HG02798 (cell line): ENCODE data around the gene TUT4.

Experiments
- ATAC-seq: cut with Tn5 transposase; IDR thresholded peaks from one replicate; pipeline ENCODE4 v1.9.1; 2021; ENCODE audit warnings: mild to moderate bottlenecking; ENCODE audit not compliant: unreplicated experiment, poor library complexity

The TUT4 gene

GRCh38 chr1:52423055-52423454, 129.8 kb downstream of the TUT4 start:
- ATAC-seq = no peak

DNA sequence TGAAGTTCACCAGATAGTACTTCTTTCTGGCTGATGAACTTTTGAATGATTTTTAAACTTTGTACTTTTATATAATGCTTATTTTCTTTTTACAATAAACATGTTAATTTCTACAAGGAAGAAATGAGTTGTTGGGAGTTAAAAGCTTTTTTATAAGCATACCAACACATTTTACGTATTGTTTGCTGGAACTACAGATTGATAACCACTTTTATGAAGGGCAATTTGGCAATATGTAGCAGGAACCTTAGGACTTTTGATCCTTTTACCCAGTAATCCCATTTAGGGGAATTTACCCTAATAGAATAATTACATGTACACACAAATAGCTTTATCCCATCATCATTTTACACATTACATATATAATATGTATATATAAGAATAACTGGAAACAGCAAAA, 132.2 kb downstream of the TUT4 start:
- no peak for ATAC-seq

GRCh38 chr1:52416811-52417210, 136.1 kb downstream of the TUT4 start:
- no peak for ATAC-seq

DNA sequence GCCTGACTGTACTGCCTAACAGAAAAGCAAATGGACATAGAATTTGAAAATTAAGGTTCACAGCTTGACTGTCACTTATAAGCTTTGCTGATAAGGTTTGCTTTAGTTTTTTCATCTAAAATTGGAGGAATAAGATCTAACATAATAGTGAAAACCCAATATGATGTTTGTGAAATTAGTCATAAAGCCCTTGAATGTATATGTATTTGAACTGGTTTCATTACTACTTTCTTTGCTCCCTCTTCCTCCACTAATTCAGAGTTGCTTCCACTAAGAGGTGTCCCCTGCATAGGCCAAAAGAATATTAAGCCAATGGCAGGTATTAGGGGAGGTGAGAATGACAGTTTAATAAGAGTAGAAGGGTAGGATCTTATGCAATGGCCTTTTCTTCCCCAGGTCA, 137.9 kb downstream of the TUT4 start:
- ATAC-seq = no peak

DNA sequence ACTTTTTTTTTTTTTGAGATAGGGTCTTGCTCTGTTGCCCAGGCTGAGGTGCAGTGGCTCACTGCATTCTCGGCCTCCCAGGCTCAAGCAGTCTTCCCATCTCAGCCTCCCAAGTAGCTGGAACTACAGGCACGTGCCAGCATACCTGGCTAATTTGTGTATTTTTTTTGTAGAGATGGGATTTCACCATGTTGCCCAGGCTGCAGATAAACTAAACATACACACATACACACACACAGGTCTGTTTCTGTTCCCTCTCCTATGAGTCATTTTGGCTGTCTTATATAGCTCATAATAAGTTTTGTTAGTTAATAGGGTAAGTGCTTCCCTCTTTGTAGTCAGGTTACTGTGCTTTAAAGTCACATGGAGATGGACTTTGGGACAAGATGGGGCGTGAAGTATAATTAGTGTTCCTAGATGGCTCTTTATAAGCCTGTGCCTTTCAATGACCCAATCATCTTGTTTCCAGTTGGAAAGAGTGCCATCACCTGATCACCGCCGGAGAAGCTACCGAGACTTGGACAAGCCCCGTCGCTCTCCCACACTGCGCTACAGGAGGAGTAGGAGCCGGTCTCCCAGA, 139.4 kb downstream of the TUT4 start:
- no peak for ATAC-seq

DNA sequence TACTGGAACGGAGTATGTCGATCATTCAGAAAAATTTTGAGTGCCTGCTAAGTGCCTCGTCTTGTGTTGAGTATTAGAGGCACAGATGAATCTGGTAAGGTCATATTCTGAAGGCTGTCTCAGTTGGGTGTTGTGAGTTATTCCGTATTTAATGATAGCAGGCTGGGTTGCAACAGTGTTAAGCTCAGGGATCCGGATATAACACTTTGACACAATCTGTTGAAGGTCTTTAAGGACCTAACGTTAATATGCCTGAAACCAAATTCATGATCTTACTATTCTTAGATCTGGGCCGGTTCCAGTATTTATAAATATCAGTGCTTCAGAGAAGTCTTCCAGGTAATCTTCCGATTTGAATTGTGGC, 147.9 kb downstream of the TUT4 start:
- no peak for ATAC-seq

- peak; percentile 97 for ATAC-seq
Observed at GRCh38 chr1:52404116-52404974, 148.5 kb downstream of the TUT4 start, which contains the start of the genes ORC1 and PRPF38A. Gene ORC1 (minus strand): TSS chr1:52404423. CDS start chr1:52402223, 2,200 bp downstream. Gene PRPF38A (plus strand): TSS chr1:52404602. CDS start chr1:52404750, 148 bp downstream.

DNA sequence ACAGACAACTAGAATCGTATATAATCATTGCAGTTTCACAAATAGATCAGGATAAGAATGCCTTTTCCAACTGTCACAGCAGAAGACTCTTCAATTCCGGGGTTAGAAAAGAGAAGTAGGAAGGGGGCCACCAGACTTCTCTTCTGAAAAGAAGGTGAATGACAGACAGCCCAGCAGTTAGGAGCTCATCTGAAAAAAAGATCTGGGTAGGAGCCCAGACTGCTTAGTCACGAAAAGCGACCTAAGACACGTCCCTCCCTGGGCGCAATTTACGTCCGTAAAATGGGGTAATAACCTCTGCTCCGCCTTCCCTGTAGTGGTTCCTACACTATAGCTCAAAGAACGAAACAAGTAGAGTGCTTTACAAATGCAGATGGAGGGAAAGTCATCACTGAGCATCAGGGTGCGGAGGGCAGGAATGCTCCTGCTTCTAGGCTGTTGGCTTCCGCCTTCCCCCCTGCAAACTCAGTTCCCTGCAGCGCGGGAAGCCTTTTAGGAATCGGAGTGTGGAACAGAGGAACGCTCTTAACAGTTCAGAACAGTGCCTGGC, 149.3 kb downstream of the TUT4 start:
- ATAC-seq = peak; percentile 26

DNA sequence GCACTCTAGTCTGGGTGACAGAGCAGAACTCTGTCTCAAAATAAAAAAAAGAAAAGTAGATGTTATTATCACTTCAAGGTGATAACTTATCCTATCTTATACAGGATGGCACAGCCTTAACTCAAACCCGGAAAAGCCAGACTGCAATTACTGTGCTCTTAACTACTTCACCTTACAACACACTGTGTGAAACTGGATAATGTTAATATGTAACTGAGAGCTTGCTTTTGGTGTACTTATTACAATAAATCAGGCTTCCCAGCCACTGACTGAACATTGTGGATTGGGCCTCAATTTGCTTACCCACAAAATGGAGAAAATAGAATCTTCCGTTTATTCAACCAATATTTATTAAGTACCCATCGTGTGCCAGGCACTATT, 150.0 kb downstream of the TUT4 start:
- ATAC-seq = no peak

DNA sequence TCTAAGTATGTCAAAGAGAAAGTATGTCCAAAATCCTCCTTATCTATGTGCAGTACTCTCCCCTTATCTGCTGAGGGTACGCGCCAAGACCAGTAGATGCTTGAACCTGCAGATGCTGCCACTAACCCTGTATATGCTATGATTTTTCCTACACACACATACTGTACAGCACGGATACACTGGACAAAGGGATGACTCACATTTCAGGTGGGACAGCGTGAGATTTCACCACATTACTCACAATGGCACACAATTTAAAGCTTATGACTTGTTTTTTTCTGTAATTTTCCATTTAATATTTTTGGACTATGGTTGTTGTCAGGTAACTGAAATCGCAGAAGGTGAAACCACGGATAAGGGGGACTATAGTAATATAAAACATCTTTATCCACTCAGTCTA, 152.8 kb downstream of the TUT4 start:
- no peak for ATAC-seq

DNA sequence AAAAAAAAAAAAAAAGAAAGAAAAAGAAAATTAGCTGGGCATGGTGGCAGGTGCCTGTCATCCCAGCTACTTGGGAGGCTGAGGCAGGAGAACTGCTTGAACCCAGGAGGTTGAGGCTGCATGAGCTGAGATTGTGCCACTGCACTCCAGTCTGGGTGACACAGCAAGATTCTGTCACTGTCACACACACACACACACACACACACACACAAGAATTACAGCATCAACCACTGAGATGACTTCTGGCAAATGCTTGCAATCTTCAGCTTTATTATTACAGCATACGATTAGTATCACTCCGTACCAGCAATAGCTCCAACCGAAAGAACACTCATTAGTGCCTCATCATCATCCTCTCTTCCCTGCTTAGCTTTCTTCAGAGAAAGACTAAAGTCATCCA, 153.3 kb downstream of the TUT4 start:
- no peak for ATAC-seq

DNA sequence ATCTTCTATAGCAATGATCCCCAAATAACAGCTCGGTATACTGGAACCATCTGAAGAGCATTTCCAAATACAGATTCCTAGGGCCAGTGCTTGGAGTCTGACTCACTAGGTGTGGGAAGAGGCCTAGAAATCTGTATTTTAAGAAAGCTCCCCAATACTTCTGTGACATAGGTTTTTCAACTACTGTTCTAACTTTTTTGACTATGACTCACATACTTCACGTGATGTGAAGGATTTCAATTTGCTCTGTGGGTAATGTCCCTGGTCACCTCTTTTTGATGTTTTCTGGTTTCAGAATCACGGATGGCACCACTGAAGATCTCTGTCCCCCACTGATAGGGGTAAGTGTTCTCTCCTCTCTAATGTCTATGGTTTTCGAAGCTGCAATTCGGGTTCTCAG, 159.7 kb downstream of the TUT4 start:
- ATAC-seq = no peak

DNA sequence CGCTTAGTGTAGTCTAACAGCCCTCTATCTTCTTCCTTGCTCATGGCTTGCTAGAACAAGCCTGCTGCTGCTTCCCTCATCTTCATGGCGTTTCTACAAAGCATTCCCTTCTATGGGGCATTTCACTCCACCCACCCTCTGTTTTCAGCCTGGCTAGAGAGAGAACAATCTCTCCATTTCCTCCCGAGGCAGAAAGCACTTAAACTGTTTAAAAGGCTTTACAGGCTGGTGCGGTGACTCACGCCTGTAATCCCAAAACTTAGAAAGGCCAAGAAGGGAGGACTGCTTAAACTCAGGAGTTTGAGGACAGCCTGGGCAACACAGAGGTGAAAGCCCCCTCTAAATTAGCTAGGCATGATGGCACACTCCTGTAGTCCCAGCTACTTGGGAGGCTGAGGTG, 166.4 kb downstream of the TUT4 start:
- ATAC-seq = no peak

DNA sequence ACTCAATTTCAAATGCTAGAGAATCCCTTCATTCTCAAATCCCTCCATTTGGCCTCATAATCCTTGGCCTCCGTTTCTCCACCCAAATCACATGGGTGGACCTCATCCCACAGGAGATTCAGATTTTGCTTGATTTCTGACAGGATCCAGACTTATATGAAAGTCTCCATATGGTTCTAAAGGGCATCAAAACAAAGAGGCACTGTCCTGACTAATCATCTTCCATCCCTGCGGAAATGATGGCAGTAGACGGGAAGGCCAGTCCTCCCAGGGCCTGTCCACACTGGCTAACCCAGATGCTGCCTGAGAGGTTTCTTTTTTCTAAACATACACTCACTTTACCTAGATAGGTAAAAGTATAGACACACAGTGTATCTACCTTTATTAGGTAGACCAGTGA, 167.5 kb downstream of the TUT4 start:
- no peak for ATAC-seq
